ENCODE data around the gene ARF1. TPM values are rescaled to one million over a fixed set of nuclear protein-coding genes. Genes with fewer than 3 reads are reported as not detected.

The ARF1 gene
- total and polyA plus RNA-seq, 2 of the 13 experiments (the other 11 are each of a cell fraction or from before 2014, with no cell fraction given), result 186 to 327 TPM

Small RNA genes within 50 kb of the gene (microRNA-seq; reads per million reads assigned to microRNA genes)
- gene MIR3620, result 3.6 reads per million, percentile 23 among the genes with 10 or more reads in this experiment

Small RNA genes within 50 kb of the gene (small RNA-seq; reads per million reads assigned to genes)
- 0 reads per million in 3 experiments for gene AL359510.1 (ENCODE audit: insufficient read depth in 2 of 3, insufficient read length in 3 of 3, low read depth in 2 of 3, low replicate concordance in 1 of 3)

Other genes starting within 250 kb of the ARF1 start
- gene WNT9A, start 134.8 kb upstream of the ARF1 start, total RNA-seq (2016; rRNA removed; fragmentation: Illumina TruSeq; extraction: Trizol), result 0.04 TPM in 2 replicates
- gene WNT9A, start 134.8 kb upstream of the ARF1 start, polyA plus RNA-seq (2011; rRNA removed), result not detected in 2 replicates
- not detected in 2 replicates for gene WNT3A, start 75.7 kb upstream of the ARF1 start, total RNA-seq (2016; rRNA removed; fragmentation: Illumina TruSeq; extraction: Trizol)
- gene WNT3A, start 75.7 kb upstream of the ARF1 start, polyA plus RNA-seq (2011; rRNA removed), result not detected in 2 replicates
- gene C1orf35, start 20.6 kb downstream of the ARF1 start, total RNA-seq (2016; rRNA removed; fragmentation: Illumina TruSeq; extraction: Trizol), result 14.2 and 19.3 TPM in 2 replicates
- gene C1orf35, start 20.6 kb downstream of the ARF1 start, polyA plus RNA-seq (2011; rRNA removed), result 8.1 and 8.8 TPM in 2 replicates
- gene MRPL55, start 26.6 kb downstream of the ARF1 start, total RNA-seq (2016; rRNA removed; fragmentation: Illumina TruSeq; extraction: Trizol), result 92.9 and 97.9 TPM in 2 replicates
- gene MRPL55, start 26.6 kb downstream of the ARF1 start, polyA plus RNA-seq (2011; rRNA removed), result 58.6 and 74.8 TPM in 2 replicates
- gene GUK1, start 57.6 kb downstream of the ARF1 start, total RNA-seq (2016; rRNA removed; fragmentation: Illumina TruSeq; extraction: Trizol), result 82.7 and 116 TPM in 2 replicates
- 154 and 205 TPM in 2 replicates for gene GUK1, start 57.6 kb downstream of the ARF1 start, polyA plus RNA-seq (2011; rRNA removed)
- 1.6 and 3.8 TPM in 2 replicates for gene GJC2, start 67.2 kb downstream of the ARF1 start, total RNA-seq (2016; rRNA removed; fragmentation: Illumina TruSeq; extraction: Trizol)
- 1.6 and 2.5 TPM in 2 replicates for gene GJC2, start 67.2 kb downstream of the ARF1 start, polyA plus RNA-seq (2011; rRNA removed)
- 9.7 and 10.2 TPM in 2 replicates for gene IBA57, start 83.1 kb downstream of the ARF1 start, total RNA-seq (2016; rRNA removed; fragmentation: Illumina TruSeq; extraction: Trizol)
- 2.3 and 4.2 TPM in 2 replicates for gene IBA57, start 83.1 kb downstream of the ARF1 start, polyA plus RNA-seq (2011; rRNA removed)
- 0.08 and 0.20 TPM in 2 replicates for gene OBSCN, start 125.3 kb downstream of the ARF1 start, total RNA-seq (2016; rRNA removed; fragmentation: Illumina TruSeq; extraction: Trizol)
- 0.10 and 0.20 TPM in 2 replicates for gene OBSCN, start 125.3 kb downstream of the ARF1 start, polyA plus RNA-seq (2011; rRNA removed)